Heart right ventricle (tissue), 16 donors: Measurements from ENCODE around the gene POLD2. TPM values are rescaled to one million over a fixed set of nuclear protein-coding genes. Genes with fewer than 3 reads are reported as not detected.

Source experiments
- ATAC-seq, 8 donors: fragments of 200-7000 bp; cut with Tn5 transposase; one replicate each; pipeline ENCODE4 v1.9.1; 2020; ENCODE audit warnings: mild to moderate bottlenecking in 8 of 8, moderate library complexity in 8 of 8, moderate number of reproducible peaks in 1 of 8
- DNase-seq, 2 donors: peaks; one replicate each; pipeline ENCODE4 v3.0.0-alpha.2; 2020
- H3K27ac ChIP-seq, 10 donors: fragments of 200-600 bp; sonication (generic) in 2 of 10; one replicate each; pipeline versions ENCODE4 v1.5.0 to v1.8.0; 2020 to 2022; ENCODE audit warnings: mild to moderate bottlenecking in 3 of 10
- H3K27me3 ChIP-seq, 7 donors: fragments of 200-600 bp; one replicate each; pipeline ENCODE4 v1.8.0; 2021 to 2022; ENCODE audit warnings: mild to moderate bottlenecking in 2 of 7
- H3K36me3 ChIP-seq, 9 donors: fragments of 200-600 bp; sonication (generic) in 1 of 9; one replicate each; pipeline versions ENCODE4 v1.5.0 to v1.8.0; 2020 to 2022; ENCODE audit warnings: mild to moderate bottlenecking in 2 of 9
- H3K4me1 ChIP-seq, 9 donors: fragments of 200-600 bp; sonication (generic) in 1 of 9; one replicate each; pipeline versions ENCODE4 v1.5.0 to v1.8.0; 2020 to 2022; ENCODE audit warnings: mild to moderate bottlenecking in 4 of 9
- H3K4me3 ChIP-seq, 10 donors: fragments of 200-600 bp; sonication (generic) in 2 of 10; one replicate each; pipeline versions ENCODE4 v1.5.0 to v1.8.0; 2020 to 2022; ENCODE audit warnings: mild to moderate bottlenecking in 7 of 10, moderate library complexity in 2 of 10
- H3K9me3 ChIP-seq, 11 donors: fragments of 200-600 bp in 10 of 11; sonication (generic) in 2 of 11; one replicate each; pipeline versions ENCODE4 v1.5.0 to v1.8.0; 2013 to 2022; ENCODE audit warnings: mild to moderate bottlenecking in 2 of 11, control low read depth in 1 of 11, moderate library complexity in 1 of 11
- WGBS, 2 donors: extraction: QIAGEN DNeasy Blood & Tissue Kit; methylation state at CpG; one replicate each; pipeline ENCODE4 v1.1.7; 2013; ENCODE audit warnings: inconsistent platforms in 1 of 2; 5-methylcytosine and 5-hydroxymethylcytosine counted together
- intact Hi-C, 10 donors: fragments of 100-400 bp; cut with DNase I; formaldehyde crosslinking; loops; one replicate each; pipeline versions ENCODE4 v1.11.1 to v1.14.2; 2022
- polyA plus RNA-seq, 2 donors: library from polyadenylated mRNA; stranded (reverse); fragments of 200-250 nt; gene quantifications; one replicate each; pipeline ENCODE4 v1.2.3, GENCODE V29; 2013
- total RNA-seq, 10 donors: library from RNA; stranded (reverse); fragmentation: NEBNext Ultra II Directional in 3 of 10; extraction: Animal tissue kit (Norgen Biotek cat#: 25700) in 3 of 10; gene quantifications; one replicate each; pipeline versions ENCODE4 v1.2.1 to v1.2.4, GENCODE V29; 2021 to 2023
- TF ChIP-seq, protein P1 (sequence below), 9 donors: fragments of 200-600 bp; sonication (generic) in 2 of 9; IDR thresholded peaks; one replicate each; pipeline versions ENCODE4 v1.5.0 to v1.8.0; 2021 to 2022; ENCODE audit warnings: antibody characterized with exemption in 9 of 9, mild to moderate bottlenecking in 5 of 9, moderate library complexity in 1 of 9
- donor health status: Arrhythmogenic right ventricular cardiomyopathy.
- donor health status: ischemic (EF 13 %, LVEDD 7.1; RV severe dilation, severe dysfunction).
- donor health status: healthy with polysubstance abuse.
- donor health status: DM: no; HTN: yes; CAD: no.
- donor health status: DM: no; HTN: no; CAD: no.
- donor health status: ischemic (EF 25% LVEDD 6.9; RV normal size, moderate dysfunction).
- donor health status: ischemic (EF 25% LVEDD 5.7; RV mildly dilated, moderate dysfunction).
- donor health status: healthy.
- donor health status: DM: yes; HTN: yes; CAD: no.
- donor health status: Ischemic cardiomyopathy.
- donor health status: ischemic (EF 35%, LVEDD 5.7; RV mildly dilated, moderate dysfunction).
- donor health status: nonischemic (EF 11% LVEDD 7.7; RV severe dilation, severe dysfunction).
- donor health status: DM: yes; HTN: yes; CAD: no.
- donor health status: PGD.
- donor health status: ischemic (EF 29% LVEDD 5.4; RV normal size, mild dysfunction).
- donor health status: nonischemic (EF 23%, LVEDD 6.1; RV moderate dilation, normal function).

Gene POLD2
- total and polyA plus RNA-seq, 12 donors = 64.4 to 150 (median 78.8) TPM

DNA sequence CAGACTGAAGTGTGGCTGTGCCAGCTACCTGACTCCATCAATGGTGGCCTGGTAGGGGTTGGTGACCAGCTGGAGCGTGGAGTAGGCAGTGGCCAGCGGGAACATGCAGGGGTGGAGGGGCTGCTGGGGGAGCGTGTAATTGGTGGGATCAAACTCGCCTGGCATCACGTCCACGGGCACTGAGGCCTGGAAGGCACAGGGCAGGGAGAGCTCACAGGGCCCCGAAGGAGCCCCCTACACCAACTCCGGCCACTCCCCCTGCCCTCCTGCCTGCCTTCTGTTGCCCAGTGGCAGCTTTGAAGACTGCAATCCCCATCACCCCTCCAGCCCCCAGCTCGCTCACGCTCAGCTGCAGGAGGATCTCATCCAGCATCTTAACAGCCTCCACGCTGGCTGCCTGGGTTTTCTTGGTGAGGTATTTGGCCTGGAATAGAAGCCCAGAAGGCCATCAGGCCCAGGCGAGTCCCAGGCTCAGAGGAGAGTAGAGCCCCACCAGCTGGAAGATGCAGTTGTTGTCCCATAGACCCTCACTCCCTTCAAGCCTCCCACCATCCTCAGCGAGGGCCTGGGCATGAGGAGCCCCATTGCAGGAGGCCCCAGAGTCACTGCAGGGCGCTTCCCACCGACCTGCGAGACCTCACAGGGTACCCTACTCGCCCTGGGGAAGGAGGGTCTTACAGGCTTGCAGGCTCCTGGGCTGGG lies 7.1 kb downstream of the POLD2 start:
- Histone ChIP-seq H3K4me1 (peaks cover 4 to 46% (median 12%) of the 10 kb centered on the region in 9 donors), H3K36me3 (peaks cover 0 to 89% (median 0%) of the 10 kb centered on the region in 9 donors), H3K27ac (no peak overlapping the region), H3K27me3 (no peaks in the 10 kb centered on the region), H3K9me3 (no peaks in the 10 kb centered on the region), H3K4me3 (no peak overlapping the region)
- no peak for ATAC-seq
- TF ChIP-seq, protein P1, sequence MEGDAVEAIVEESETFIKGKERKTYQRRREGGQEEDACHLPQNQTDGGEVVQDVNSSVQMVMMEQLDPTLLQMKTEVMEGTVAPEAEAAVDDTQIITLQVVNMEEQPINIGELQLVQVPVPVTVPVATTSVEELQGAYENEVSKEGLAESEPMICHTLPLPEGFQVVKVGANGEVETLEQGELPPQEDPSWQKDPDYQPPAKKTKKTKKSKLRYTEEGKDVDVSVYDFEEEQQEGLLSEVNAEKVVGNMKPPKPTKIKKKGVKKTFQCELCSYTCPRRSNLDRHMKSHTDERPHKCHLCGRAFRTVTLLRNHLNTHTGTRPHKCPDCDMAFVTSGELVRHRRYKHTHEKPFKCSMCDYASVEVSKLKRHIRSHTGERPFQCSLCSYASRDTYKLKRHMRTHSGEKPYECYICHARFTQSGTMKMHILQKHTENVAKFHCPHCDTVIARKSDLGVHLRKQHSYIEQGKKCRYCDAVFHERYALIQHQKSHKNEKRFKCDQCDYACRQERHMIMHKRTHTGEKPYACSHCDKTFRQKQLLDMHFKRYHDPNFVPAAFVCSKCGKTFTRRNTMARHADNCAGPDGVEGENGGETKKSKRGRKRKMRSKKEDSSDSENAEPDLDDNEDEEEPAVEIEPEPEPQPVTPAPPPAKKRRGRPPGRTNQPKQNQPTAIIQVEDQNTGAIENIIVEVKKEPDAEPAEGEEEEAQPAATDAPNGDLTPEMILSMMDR (IDR thresholded peaks at IDR 0.05) = no peak
- WGBS, 2 donors = 88 to 91% methylated on average over 17 of the region's 17 CpGs
- DNase-seq = no peak
- intact Hi-C loops = loop anchor here in 1 of 10 donors (5.0 kb wide), 1 partner anchor 34 kb away; the partner anchor contains the start of gene POLM

DNA sequence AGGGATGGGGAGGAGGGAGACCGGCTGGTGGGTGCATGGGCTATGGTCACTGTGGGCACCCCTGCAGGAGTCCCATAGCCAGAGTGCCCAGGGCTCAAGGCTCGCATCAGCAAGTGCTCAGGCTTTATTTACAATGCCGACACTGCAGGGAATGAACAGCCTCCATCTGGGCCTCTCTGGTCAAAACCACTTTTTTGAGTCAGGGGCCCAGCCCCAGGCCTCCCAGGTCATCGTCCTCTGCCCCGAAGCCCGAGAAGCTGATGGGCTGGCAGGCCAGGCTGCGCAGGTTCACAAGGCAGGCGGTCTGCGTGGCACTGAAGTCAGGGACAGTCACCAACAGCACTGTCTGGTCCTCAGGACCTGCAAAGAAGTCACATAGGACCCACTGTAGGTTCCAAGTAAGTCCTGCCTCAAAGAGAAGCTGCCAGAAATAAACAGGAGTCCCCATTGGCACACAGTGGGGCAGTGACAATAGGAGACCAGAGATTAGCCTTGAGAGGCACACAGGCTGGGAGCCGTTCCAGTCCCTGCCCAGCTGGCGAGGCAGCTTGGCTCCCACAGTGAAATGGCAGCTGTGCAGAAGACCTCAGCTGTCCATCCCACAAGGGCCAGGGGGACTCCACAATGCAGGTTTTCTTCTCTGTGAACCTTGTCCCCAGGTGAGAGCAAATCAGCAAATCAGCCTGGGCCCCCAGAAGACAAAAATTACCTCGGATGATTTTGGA lies 8.6 kb downstream of the POLD2 start:
- H3K4me3 ChIP-seq = no peak overlapping the region
- H3K36me3 ChIP-seq = peaks cover 0 to 87% (median 3%) of the 10 kb centered on the region in 9 donors
- no peaks in the 10 kb centered on the region for H3K27me3 ChIP-seq
- H3K27ac ChIP-seq = peak overlapping the region in 6 of 10 donors; percentile 19 to 76 (median 48)
- H3K4me1 ChIP-seq = peaks cover 3 to 37% (median 11%) of the 10 kb centered on the region in 9 donors
- no peaks in the 10 kb centered on the region for H3K9me3 ChIP-seq
- TF ChIP-seq, protein P1 (IDR thresholded peaks at IDR 0.05) = no peak
- DNase-seq (peak; percentile 69 to 79), ATAC-seq (peak; percentile 46 to 92 (median 80))
- intact Hi-C loops = loop anchor here in 1 of 10 donors (5.0 kb wide), 1 partner anchor 32 kb away; the partner anchor contains the start of gene POLM
- WGBS, 2 donors = 69 to 71% methylated on average over 12 of the region's 12 CpGs

DNA sequence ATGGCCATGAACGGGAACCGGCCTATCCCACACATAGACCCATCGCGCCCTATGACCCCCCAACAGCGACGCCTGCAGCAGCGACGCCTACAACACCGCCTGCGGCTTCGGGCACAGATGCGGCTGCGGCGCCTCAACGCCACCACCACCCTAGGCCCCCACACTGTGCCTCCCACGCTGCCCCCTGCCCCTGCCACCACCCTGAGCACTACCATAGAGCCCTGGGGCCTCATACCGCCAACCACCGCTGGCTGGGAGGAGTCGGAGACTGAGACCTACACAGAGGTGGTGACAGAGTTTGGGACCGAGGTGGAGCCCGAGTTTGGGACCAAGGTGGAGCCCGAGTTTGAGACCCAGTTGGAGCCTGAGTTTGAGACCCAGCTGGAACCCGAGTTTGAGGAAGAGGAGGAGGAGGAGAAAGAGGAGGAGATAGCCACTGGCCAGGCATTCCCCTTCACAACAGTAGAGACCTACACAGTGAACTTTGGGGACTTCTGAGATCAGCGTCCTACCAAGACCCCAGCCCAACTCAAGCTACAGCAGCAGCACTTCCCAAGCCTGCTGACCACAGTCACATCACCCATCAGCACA lies 9.5 kb downstream of the POLD2 start:
- H3K4me3 ChIP-seq = no peak overlapping the region
- no peaks in the 10 kb centered on the region for H3K9me3 ChIP-seq
- WGBS, 2 donors = 90 to 93% methylated on average over 24 of the region's 24 CpGs
- DNase-seq (no peak), ATAC-seq (no peak)
- intact Hi-C loops = no loop called here
- peaks cover 0 to 29% (median 11%) of the 10 kb centered on the region in 9 donors for H3K4me1 ChIP-seq
- peaks cover 0 to 86% (median 3%) of the 10 kb centered on the region in 9 donors for H3K36me3 ChIP-seq
- H3K27ac ChIP-seq = peak overlapping the region in 6 of 10 donors; percentile 19 to 76 (median 48)
- no peaks in the 10 kb centered on the region for H3K27me3 ChIP-seq
- TF ChIP-seq, protein P1 (IDR thresholded peaks at IDR 0.05) = no peak
